Lung (tissue), 12 donors: Measurements from ENCODE around the gene IGFL4. TPM values are rescaled to one million over a fixed set of nuclear protein-coding genes. Genes with fewer than 3 reads are reported as not detected.

Source experiments
- ATAC-seq: fragments of 200-7000 bp; cut with Tn5 transposase; one replicate; pipeline ENCODE4 v1.9.1; 2020; ENCODE audit warnings: moderate number of reproducible peaks; ENCODE audit not compliant: insufficient read depth, low FRiP score
- DNase-seq, 3 donors: peaks; one replicate each; pipeline ENCODE4 v3.0.0-alpha.2; 2013 to 2017
- H3K27ac ChIP-seq, 2 donors: one replicate each; pipeline ENCODE4 v1.5.1; 2013; ENCODE audit warnings: mild to moderate bottlenecking in 2 of 2, moderate library complexity in 2 of 2, control low read depth in 1 of 2, inconsistent platforms in 1 of 2, low read depth in 1 of 2, low read length in 1 of 2
- H3K27me3 ChIP-seq, 3 donors: one replicate each; pipeline ENCODE4 v1.5.1; 2013; ENCODE audit warnings: low read length in 2 of 3; ENCODE audit not compliant: control insufficient read depth in 3 of 3, insufficient read depth in 3 of 3
- H3K36me3 ChIP-seq, 4 donors: one replicate each; pipeline ENCODE4 v1.5.1; 2013; ENCODE audit warnings: low read length in 4 of 4, mild to moderate bottlenecking in 1 of 4, moderate library complexity in 1 of 4; ENCODE audit not compliant: control insufficient read depth in 4 of 4, insufficient read depth in 4 of 4
- H3K4me1 ChIP-seq, 5 donors: one replicate each; pipeline ENCODE4 v1.5.1; 2013; ENCODE audit warnings: low read length in 5 of 5, mild to moderate bottlenecking in 2 of 5, moderate library complexity in 1 of 5; ENCODE audit not compliant: control insufficient read depth in 5 of 5, insufficient read depth in 5 of 5
- H3K4me3 ChIP-seq: one replicate; pipeline ENCODE4 v1.5.1; 2013; ENCODE audit warnings: mild to moderate bottlenecking, control low read depth, moderate library complexity
- H3K9ac ChIP-seq, 2 donors: one replicate each; pipeline ENCODE4 v1.5.1; 2013; ENCODE audit warnings: low read length in 2 of 2, control low read depth in 1 of 2; ENCODE audit not compliant: insufficient read depth in 1 of 2
- H3K9me3 ChIP-seq, 4 donors: one replicate each; pipeline ENCODE4 v1.5.1; 2013; ENCODE audit warnings: low read length in 3 of 4, mild to moderate bottlenecking in 1 of 4, moderate library complexity in 1 of 4; ENCODE audit not compliant: control insufficient read depth in 4 of 4, insufficient read depth in 3 of 4
- WGBS, 2 donors: extraction: QIAGEN DNeasy Blood & Tissue Kit; methylation state at CpG; one replicate each; pipeline ENCODE4 v1.1.7; 2013; 5-methylcytosine and 5-hydroxymethylcytosine counted together
- polyA plus RNA-seq, 2 donors: library from polyadenylated mRNA; stranded (reverse); fragments of 200-250 nt; gene quantifications; one replicate each; pipeline ENCODE4 v1.2.1, GENCODE V29; 2013
- total RNA-seq, 2 donors: library from RNA; depleted of rRNA in 1 of 2; stranded (reverse); fragments of >200 nt in 1 of 2; gene quantifications; one replicate each; pipeline ENCODE4 v1.2.1, GENCODE V29; 2014 to 2021
- TF ChIP-seq, protein P1 (sequence below): IDR thresholded peaks from 2 replicates; pipeline ENCODE4 v1.5.1; 2012; ENCODE audit warnings: mild to moderate bottlenecking; ENCODE audit errors: control extremely low read depth, extremely low read depth
- donor health status: control.
- donor health status: control.
- donor health status: Bipolar disorder and iron deficiency.
- donor health status: healthy.
- donor health status: DM: yes; HTN: yes; CAD: no.

The IGFL4 gene
- total and polyA plus RNA-seq, 4 donors: not detected

DNA sequence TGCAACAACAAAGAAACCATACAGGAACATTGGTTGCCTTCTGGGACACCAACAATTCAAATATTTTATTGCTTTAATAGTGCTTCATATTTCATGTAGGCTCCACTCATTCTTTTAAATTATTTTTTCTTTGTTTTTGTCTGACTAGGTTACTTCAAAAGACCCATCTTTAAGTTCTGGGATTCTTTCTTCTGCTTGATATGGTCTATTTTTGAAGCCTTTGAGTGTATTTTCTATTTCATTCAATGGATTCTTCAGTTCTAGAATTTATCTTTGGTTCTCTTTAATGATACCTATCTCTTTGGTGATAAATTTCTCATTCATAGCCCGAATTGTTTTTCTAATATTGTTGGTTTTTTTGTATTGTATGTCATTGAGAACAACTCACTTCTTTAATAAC is 45.1 kb upstream of the IGFL4 start:
- no peak overlapping the region for H3K27ac ChIP-seq
- no peak for DNase-seq
- H3K27me3 ChIP-seq: peaks cover 0 to 1% (median 0%) of the 10 kb centered on the region in 3 donors
- TF ChIP-seq, protein P1, sequence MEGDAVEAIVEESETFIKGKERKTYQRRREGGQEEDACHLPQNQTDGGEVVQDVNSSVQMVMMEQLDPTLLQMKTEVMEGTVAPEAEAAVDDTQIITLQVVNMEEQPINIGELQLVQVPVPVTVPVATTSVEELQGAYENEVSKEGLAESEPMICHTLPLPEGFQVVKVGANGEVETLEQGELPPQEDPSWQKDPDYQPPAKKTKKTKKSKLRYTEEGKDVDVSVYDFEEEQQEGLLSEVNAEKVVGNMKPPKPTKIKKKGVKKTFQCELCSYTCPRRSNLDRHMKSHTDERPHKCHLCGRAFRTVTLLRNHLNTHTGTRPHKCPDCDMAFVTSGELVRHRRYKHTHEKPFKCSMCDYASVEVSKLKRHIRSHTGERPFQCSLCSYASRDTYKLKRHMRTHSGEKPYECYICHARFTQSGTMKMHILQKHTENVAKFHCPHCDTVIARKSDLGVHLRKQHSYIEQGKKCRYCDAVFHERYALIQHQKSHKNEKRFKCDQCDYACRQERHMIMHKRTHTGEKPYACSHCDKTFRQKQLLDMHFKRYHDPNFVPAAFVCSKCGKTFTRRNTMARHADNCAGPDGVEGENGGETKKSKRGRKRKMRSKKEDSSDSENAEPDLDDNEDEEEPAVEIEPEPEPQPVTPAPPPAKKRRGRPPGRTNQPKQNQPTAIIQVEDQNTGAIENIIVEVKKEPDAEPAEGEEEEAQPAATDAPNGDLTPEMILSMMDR: no peak
- ATAC-seq: no peak
- H3K4me1 ChIP-seq: no peaks in the 10 kb centered on the region
- H3K4me3 ChIP-seq: no peak overlapping the region
- no peak overlapping the region for H3K9ac ChIP-seq
- no peaks in the 10 kb centered on the region for H3K36me3 ChIP-seq
- peaks cover 0 to 17% (median 12%) of the 10 kb centered on the region in 4 donors for H3K9me3 ChIP-seq
- 46 to 66% methylated on average over 1 of the region's 1 CpG for WGBS, 2 donors

- ATAC-seq (no peak), DNase-seq (no peak)
- Histone ChIP-seq H3K4me1 (no peaks in the 10 kb centered on the region), H3K4me3 (no peak overlapping the region), H3K27me3 (peaks cover 0 to 8% (median 3%) of the 10 kb centered on the region in 3 donors), H3K9me3 (peaks cover 0 to 18% (median 13%) of the 10 kb centered on the region in 4 donors), H3K27ac (no peak overlapping the region), H3K9ac (no peak overlapping the region), H3K36me3 (no peaks in the 10 kb centered on the region)
- TF ChIP-seq, protein P1: no peak
- 57 to 63% methylated on average over 2 of the region's 2 CpGs for WGBS, 2 donors
These were observed 41.9 kb upstream of the IGFL4 start for GRCh38 chr19:46082728-46083050.

DNA sequence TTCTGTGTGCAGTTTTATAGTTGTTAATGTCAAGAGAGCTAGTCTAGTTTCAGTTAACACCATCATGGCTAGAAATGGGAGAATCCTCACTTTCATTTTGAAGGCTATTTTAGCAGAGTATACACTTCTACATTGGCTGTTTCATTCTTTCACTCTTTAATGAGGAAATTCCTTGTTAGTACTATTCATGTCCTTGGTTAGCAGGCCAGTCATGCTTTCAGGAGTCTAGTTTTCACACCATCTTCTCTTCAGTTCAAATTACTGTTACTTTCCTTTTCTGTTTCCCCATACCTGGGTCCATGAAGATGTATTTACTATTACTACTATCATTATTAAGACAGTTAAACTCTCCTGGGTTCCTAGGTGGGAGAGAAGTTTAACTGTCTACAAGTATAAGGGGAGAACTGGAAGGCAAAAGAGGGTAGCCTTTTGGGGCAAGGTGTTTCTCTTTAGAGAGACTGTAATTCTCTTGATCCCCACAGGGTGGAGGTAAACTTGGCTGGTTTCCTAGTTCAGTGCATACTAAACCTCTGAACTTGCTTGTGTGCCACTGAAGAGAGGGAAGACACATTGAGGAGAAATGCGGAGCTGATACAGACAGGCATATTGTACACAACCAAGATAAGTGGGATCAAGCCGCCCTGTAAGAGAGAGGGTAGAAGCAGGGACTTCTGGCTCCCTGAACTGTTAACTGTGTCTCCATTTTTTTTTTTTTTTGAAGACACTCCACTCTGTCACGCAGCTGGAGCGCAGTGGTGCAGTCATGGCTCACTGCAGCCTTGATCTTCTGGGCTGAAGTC is 41.3 kb upstream of the IGFL4 start:
- ATAC-seq (no peak), DNase-seq (peak; percentile 28 to 61 (median 40))
- Histone ChIP-seq H3K36me3 (no peaks in the 10 kb centered on the region), H3K27ac (no peak overlapping the region), H3K9ac (no peak overlapping the region), H3K27me3 (peaks cover 5 to 14% (median 9%) of the 10 kb centered on the region in 3 donors), H3K4me1 (peaks cover 0 to 1% (median 0%) of the 10 kb centered on the region in 5 donors), H3K9me3 (peaks cover 0 to 16% (median 10%) of the 10 kb centered on the region in 4 donors), H3K4me3 (no peak overlapping the region)
- TF ChIP-seq, protein P1: peak; percentile 52
- 48 to 50% methylated on average over 4 of the region's 4 CpGs for WGBS, 2 donors
